ENCODE measurements around the gene MYLK3.

- no peak for TF ChIP-seq YY1 (IDR thresholded peaks at IDR 0.05; ENCODE audit: insufficient read depth, insufficient read length)
- no peak for TF ChIP-seq ZNF274 (IDR thresholded peaks at IDR 0.05; ENCODE audit: low read depth, low read length)
These were observed 46.1 kb downstream of the MYLK3 start for GRCh38 chr16:46702030-46702429.

Measured in NT2/D1 (cell line).